ENCODE measurements around the gene WWOX.

GRCh38 chr16:78961464-78961863 lies 862.0 kb downstream of the WWOX start:
- no peak for TF ChIP-seq CTCF (IDR thresholded peaks at IDR 0.05; ENCODE audit: borderline replicate concordance, extremely low read depth, low read length, poor library complexity, severe bottlenecking)
- TF ChIP-seq EZH2 (IDR thresholded peaks at IDR 0.05; ENCODE audit: borderline replicate concordance, low read depth, low read length, severe bottlenecking), result no peak
